Duodenal mucosa (tissue), 2 donors: Measurements from ENCODE around the gene ZSCAN2.

Experiments used
- H3K27ac ChIP-seq: one replicate; pipeline ENCODE4 v1.7.0; 2013; ENCODE audit warnings: low read depth, low read length
- H3K27me3 ChIP-seq, 2 donors: one replicate each; pipeline ENCODE4 v1.7.0; 2013; ENCODE audit warnings: low read length in 2 of 2, control low read depth in 1 of 2; ENCODE audit not compliant: insufficient read depth in 2 of 2, control insufficient read depth in 1 of 2
- H3K36me3 ChIP-seq, 2 donors: one replicate each; pipeline ENCODE4 v1.7.0; 2013; ENCODE audit warnings: low read length in 2 of 2, control low read depth in 1 of 2; ENCODE audit not compliant: insufficient read depth in 2 of 2, control insufficient read depth in 1 of 2
- H3K4me1 ChIP-seq, 2 donors: one replicate each; pipeline ENCODE4 v1.7.0; 2013; ENCODE audit warnings: low read length in 2 of 2, control low read depth in 1 of 2; ENCODE audit not compliant: insufficient read depth in 2 of 2, control insufficient read depth in 1 of 2
- H3K4me3 ChIP-seq, 2 donors: one replicate each; pipeline ENCODE4 v1.7.0; 2013; ENCODE audit warnings: low read length in 2 of 2, low read depth in 1 of 2
- H3K9ac ChIP-seq, 2 donors: one replicate each; pipeline ENCODE4 v1.7.0; 2013; ENCODE audit warnings: low read length in 2 of 2, low read depth in 1 of 2
- H3K9me3 ChIP-seq, 2 donors: one replicate each; pipeline ENCODE4 v1.7.0; 2013; ENCODE audit warnings: low read length in 2 of 2, control low read depth in 1 of 2; ENCODE audit not compliant: control insufficient read depth in 1 of 2

ZSCAN2 gene

GRCh38 chr15:84609818-84610525 lies 9.2 kb downstream of the ZSCAN2 start:
- H3K27me3 ChIP-seq = no peaks in the 10 kb centered on the region

GRCh38 chr15:84611631-84612030 lies 10.8 kb downstream of the ZSCAN2 start:
- H3K27ac ChIP-seq = no peak overlapping the region
- no peak overlapping the region for H3K4me3 ChIP-seq
- H3K36me3 ChIP-seq = peaks cover 0 to 8% of the 10 kb centered on the region in 2 donors
- H3K27me3 ChIP-seq = no peaks in the 10 kb centered on the region
- peaks cover 0 to 2% of the 10 kb centered on the region in 2 donors for H3K4me1 ChIP-seq
- H3K9ac ChIP-seq = no peak overlapping the region
- no peaks in the 10 kb centered on the region for H3K9me3 ChIP-seq

More at GRCh38 chr15:84609818-84610525, 9.2 kb downstream of the ZSCAN2 start:
- Histone ChIP-seq H3K9ac (no peak overlapping the region), H3K36me3 (peaks cover 0 to 10% of the 10 kb centered on the region in 2 donors), H3K4me3 (no peak overlapping the region), H3K27ac (no peak overlapping the region), H3K9me3 (no peaks in the 10 kb centered on the region), H3K4me1 (peaks cover 0 to 9% of the 10 kb centered on the region in 2 donors)

DNA sequence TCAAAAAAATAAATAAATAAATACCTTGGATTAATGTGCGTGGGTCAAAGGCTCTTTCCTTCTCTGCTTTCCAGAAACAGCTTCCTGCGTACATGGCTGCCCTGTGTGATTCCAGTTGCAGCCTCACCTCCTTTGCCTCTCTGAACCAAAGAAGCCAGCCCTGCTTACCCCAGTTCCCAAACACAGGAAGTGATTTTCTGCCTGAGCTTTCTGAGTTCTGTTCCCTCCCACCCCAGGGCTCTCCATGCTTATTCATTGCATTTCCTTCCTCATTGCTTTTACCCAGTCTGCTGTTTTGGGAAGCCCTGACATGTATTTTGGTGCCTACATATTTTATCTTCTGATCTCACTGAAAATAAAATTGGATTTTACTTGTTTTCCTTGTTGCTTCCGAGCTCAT lies 15.4 kb downstream of the ZSCAN2 start:
- Histone ChIP-seq H3K9me3 (peaks cover 9% of the 10 kb centered on the region in 2 donors), H3K4me1 (peaks cover 0 to 5% of the 10 kb centered on the region in 2 donors), H3K36me3 (peaks cover 9% of the 10 kb centered on the region in 2 donors), H3K9ac (no peak overlapping the region), H3K27me3 (no peaks in the 10 kb centered on the region), H3K27ac (no peak overlapping the region), H3K4me3 (no peak overlapping the region)

DNA sequence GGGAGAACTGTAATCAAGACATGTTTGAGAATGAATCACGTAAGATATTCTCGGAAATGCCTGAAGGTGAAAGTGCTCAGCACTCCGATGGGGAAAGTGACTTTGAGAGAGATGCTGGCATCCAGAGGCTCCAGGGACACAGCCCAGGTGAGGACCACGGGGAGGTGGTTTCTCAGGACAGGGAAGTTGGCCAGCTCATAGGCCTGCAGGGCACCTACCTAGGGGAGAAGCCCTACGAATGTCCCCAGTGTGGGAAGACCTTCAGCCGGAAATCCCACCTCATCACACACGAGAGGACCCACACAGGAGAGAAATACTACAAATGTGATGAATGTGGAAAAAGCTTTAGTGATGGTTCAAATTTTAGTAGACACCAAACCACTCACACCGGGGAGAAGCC lies 19.8 kb downstream of the ZSCAN2 start:
- Histone ChIP-seq H3K9ac (no peak overlapping the region), H3K27me3 (no peaks in the 10 kb centered on the region)

GRCh38 chr15:84621358-84621979 lies 20.7 kb downstream of the ZSCAN2 start:
- Histone ChIP-seq H3K36me3 (peaks cover 23 to 29% of the 10 kb centered on the region in 2 donors), H3K4me1 (peaks cover 0 to 5% of the 10 kb centered on the region in 2 donors), H3K9ac (no peak overlapping the region), H3K27ac (no peak overlapping the region), H3K27me3 (no peaks in the 10 kb centered on the region), H3K9me3 (peaks cover 21 to 24% of the 10 kb centered on the region in 2 donors), H3K4me3 (no peak overlapping the region)

More for the DNA sequence above, 19.8 kb downstream of the ZSCAN2 start:
- H3K4me1 ChIP-seq = peaks cover 0 to 5% of the 10 kb centered on the region in 2 donors
- peaks cover 23 to 29% of the 10 kb centered on the region in 2 donors for H3K36me3 ChIP-seq
- peaks cover 21 to 24% of the 10 kb centered on the region in 2 donors for H3K9me3 ChIP-seq
- H3K27ac ChIP-seq = no peak overlapping the region
- H3K4me3 ChIP-seq = no peak overlapping the region

- Histone ChIP-seq H3K36me3 (peaks cover 23 to 29% of the 10 kb centered on the region in 2 donors), H3K27ac (no peak overlapping the region), H3K4me3 (no peak overlapping the region), H3K27me3 (no peaks in the 10 kb centered on the region), H3K4me1 (no peaks in the 10 kb centered on the region), H3K9ac (no peak overlapping the region), H3K9me3 (peaks cover 21 to 24% of the 10 kb centered on the region in 2 donors)
Observed at GRCh38 chr15:84624359-84624758, 23.6 kb downstream of the ZSCAN2 start.

- no peaks in the 10 kb centered on the region for H3K27me3 ChIP-seq
- H3K9me3 ChIP-seq = peaks cover 21 to 24% of the 10 kb centered on the region in 2 donors
- no peak overlapping the region for H3K4me3 ChIP-seq
- H3K4me1 ChIP-seq = no peaks in the 10 kb centered on the region
- no peak overlapping the region for H3K9ac ChIP-seq
- no peak overlapping the region for H3K27ac ChIP-seq
- peaks cover 23 to 29% of the 10 kb centered on the region in 2 donors for H3K36me3 ChIP-seq
Observed at GRCh38 chr15:84625123-84625522, 24.3 kb downstream of the ZSCAN2 start.

DNA sequence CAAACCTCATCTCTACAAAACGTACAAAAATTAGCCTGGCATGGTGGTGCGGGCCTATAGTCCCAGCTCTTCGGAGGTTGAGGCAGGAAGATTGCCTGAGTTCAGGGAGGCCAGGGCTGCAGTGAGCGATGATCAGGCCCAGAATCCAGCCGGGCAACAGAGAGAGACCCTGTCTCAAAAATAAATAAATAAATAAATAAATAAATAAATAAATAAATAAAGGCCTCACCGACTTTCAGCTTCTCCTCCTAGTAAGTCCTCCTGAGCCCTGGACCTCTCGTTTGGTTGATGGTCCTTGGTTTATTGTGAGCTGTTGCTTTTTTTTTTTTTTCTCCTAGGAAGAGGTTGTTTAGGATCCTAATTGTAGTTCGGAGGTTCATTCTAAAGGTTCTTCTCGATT lies 28.2 kb downstream of the ZSCAN2 start:
- Histone ChIP-seq H3K27me3 (no peaks in the 10 kb centered on the region), H3K4me3 (no peak overlapping the region), H3K4me1 (peaks cover 13 to 14% of the 10 kb centered on the region in 2 donors), H3K9me3 (no peaks in the 10 kb centered on the region), H3K9ac (no peak overlapping the region), H3K27ac (no peak overlapping the region), H3K36me3 (no peaks in the 10 kb centered on the region)

GRCh38 chr15:84631706-84632272 lies 31.0 kb downstream of the ZSCAN2 start:
- Histone ChIP-seq H3K9me3 (no peaks in the 10 kb centered on the region), H3K27me3 (no peaks in the 10 kb centered on the region), H3K9ac (peak overlapping the region; percentile 67 to 79), H3K4me3 (peak overlapping the region; percentile 79 to 91), H3K4me1 (peaks cover 20 to 26% of the 10 kb centered on the region in 2 donors), H3K27ac (peak overlapping the region; percentile 35), H3K36me3 (no peaks in the 10 kb centered on the region)
